ENCODE data around the gene LCOR. TPM values are rescaled to one million over a fixed set of nuclear protein-coding genes. Genes with fewer than 3 reads are reported as not detected.

LCOR gene
- polyA plus RNA-seq, 3 donors, result 23.7 to 35.5 (median 33.8) TPM

- no peak for DNase-seq
These were observed 41.8 kb downstream of the LCOR start for GRCh38 chr10:96873756-96874467.

- no peak for DNase-seq
These were observed 46.0 kb downstream of the LCOR start for GRCh38 chr10:96878057-96878456.

- DNase-seq, result no peak
These were observed 48.5 kb downstream of the LCOR start for GRCh38 chr10:96880575-96880974.

- no peak for DNase-seq
These were observed 57.5 kb downstream of the LCOR start for GRCh38 chr10:96889415-96890171.

- DNase-seq, result no peak
These were observed 58.0 kb downstream of the LCOR start for GRCh38 chr10:96890172-96890513.

- DNase-seq, result no peak
These were observed 58.5 kb downstream of the LCOR start for GRCh38 chr10:96890580-96890979.

GRCh38 chr10:96891840-96892239, 59.7 kb downstream of the LCOR start:
- no peak for DNase-seq

GRCh38 chr10:96895662-96896424, 63.7 kb downstream of the LCOR start:
- DNase-seq, result no peak

- no peak for DNase-seq
These were observed 64.9 kb downstream of the LCOR start for GRCh38 chr10:96896884-96897589.

GRCh38 chr10:96902117-96902516, 70.0 kb downstream of the LCOR start:
- DNase-seq, result no peak

GRCh38 chr10:96902731-96903358, 70.7 kb downstream of the LCOR start:
- DNase-seq, result no peak

GRCh38 chr10:96904648-96905047, 72.5 kb downstream of the LCOR start:
- no peak for DNase-seq

- peak; percentile 7 for DNase-seq
These were observed 74.8 kb downstream of the LCOR start for GRCh38 chr10:96906864-96907263.

- peak; percentile 9 for DNase-seq
These were observed 78.6 kb downstream of the LCOR start for GRCh38 chr10:96910488-96911395.

GRCh38 chr10:96912405-96912804, 80.3 kb downstream of the LCOR start:
- DNase-seq, result no peak

GRCh38 chr10:96913906-96914305, 81.8 kb downstream of the LCOR start:
- no peak for DNase-seq

- no peak for DNase-seq
These were observed 85.5 kb downstream of the LCOR start for GRCh38 chr10:96917628-96918027.

- no peak for DNase-seq
These were observed 86.3 kb downstream of the LCOR start for GRCh38 chr10:96918214-96919002.

- no peak for DNase-seq
These were observed 87.8 kb downstream of the LCOR start for GRCh38 chr10:96919785-96920430.
